Measurements from ENCODE around the gene CCSER1. TPM values are rescaled to one million over a fixed set of nuclear protein-coding genes. Genes with fewer than 3 reads are reported as not detected.

CCSER1 gene
- polyA plus RNA-seq, 3 donors = 0.09 to 0.75 (median 0.13) TPM

DNA sequence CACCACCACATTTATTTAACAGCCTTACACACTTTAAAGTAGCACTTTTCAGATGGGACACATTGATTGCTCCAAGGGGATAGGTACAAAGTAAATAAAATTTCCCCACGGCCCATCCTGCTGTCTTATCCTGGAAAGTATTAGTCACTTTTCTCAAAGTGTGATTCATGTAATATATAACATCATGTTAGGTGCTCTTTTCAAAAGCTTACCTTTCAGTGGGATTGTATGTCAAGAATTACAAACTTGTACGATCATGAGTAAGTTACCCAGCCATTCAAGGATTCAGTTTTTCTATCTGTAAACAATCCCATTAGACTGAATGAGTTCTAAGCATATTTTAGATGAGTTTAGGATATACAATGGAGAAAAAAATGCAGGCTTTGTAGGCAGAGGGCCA is 1300.0 kb downstream of the CCSER1 start:
- no peak for DNase-seq
- no peaks in the 10 kb centered on the region for H3K27me3 ChIP-seq (ENCODE audit: control insufficient read depth in 2 of 2, insufficient read depth in 2 of 2, low read length in 2 of 2)
- H3K4me1 ChIP-seq (ENCODE audit: control insufficient read depth in 1 of 2, insufficient read depth in 2 of 2, low read length in 2 of 2) = no peaks in the 10 kb centered on the region
- H3K9ac ChIP-seq (ENCODE audit: insufficient read depth, low read length, poor library complexity, severe bottlenecking) = no peak overlapping the region
- peaks cover 0 to 1% (median 0%) of the 10 kb centered on the region in 3 donors for H3K27me3 Mint-ChIP-seq (ENCODE audit: low read depth in 3 of 3)
- H3K4me2 ChIP-seq (replicated peaks; ENCODE audit: extremely low read depth, low read length, poor library complexity, severe bottlenecking) = no peak overlapping the region
- H3K9me3 Mint-ChIP-seq = peaks cover 0 to 13% (median 10%) of the 10 kb centered on the region in 7 donors
- no peaks in the 10 kb centered on the region for H3K4me1 Mint-ChIP-seq
- no peak overlapping the region for H2AFZ ChIP-seq (ENCODE audit: insufficient read depth, low read depth, low read length, poor library complexity, severe bottlenecking)
- TF ChIP-seq, protein P1, sequence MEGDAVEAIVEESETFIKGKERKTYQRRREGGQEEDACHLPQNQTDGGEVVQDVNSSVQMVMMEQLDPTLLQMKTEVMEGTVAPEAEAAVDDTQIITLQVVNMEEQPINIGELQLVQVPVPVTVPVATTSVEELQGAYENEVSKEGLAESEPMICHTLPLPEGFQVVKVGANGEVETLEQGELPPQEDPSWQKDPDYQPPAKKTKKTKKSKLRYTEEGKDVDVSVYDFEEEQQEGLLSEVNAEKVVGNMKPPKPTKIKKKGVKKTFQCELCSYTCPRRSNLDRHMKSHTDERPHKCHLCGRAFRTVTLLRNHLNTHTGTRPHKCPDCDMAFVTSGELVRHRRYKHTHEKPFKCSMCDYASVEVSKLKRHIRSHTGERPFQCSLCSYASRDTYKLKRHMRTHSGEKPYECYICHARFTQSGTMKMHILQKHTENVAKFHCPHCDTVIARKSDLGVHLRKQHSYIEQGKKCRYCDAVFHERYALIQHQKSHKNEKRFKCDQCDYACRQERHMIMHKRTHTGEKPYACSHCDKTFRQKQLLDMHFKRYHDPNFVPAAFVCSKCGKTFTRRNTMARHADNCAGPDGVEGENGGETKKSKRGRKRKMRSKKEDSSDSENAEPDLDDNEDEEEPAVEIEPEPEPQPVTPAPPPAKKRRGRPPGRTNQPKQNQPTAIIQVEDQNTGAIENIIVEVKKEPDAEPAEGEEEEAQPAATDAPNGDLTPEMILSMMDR (IDR thresholded peaks at IDR 0.05) = no peak
- intact Hi-C loops (cut with micrococcal nuclease) = no loop called here
- no peak overlapping the region for H3K4me3 Mint-ChIP-seq
- peaks cover 11 to 13% of the 10 kb centered on the region in 2 donors for H3K9me3 ChIP-seq (replicated peaks in 1 of 2; ENCODE audit: control insufficient read depth in 1 of 2, insufficient read depth in 1 of 2, low read length in 2 of 2)
- H4K20me1 ChIP-seq (ENCODE audit: insufficient read depth, low read length) = no peaks in the 10 kb centered on the region
- no peak overlapping the region for H3K4me3 ChIP-seq (replicated peaks in 1 of 3; ENCODE audit: low read depth in 2 of 3, low read length in 3 of 3)
- H3K79me2 ChIP-seq (ENCODE audit: insufficient read depth, low read length) = no peaks in the 10 kb centered on the region
- no CpG with 5 or more reads among the region's 2 CpGs for WGBS (ENCODE audit: insufficient coverage)
- no peaks in the 10 kb centered on the region for H3K36me3 ChIP-seq (replicated peaks in 1 of 2; ENCODE audit: control insufficient read depth in 1 of 2, insufficient read depth in 2 of 2, low read length in 2 of 2)
- H3K27ac Mint-ChIP-seq = no peak overlapping the region
- H3K36me3 Mint-ChIP-seq = no peaks in the 10 kb centered on the region
- H3K27ac ChIP-seq (ENCODE audit: low read depth in 1 of 2, low read length in 2 of 2) = no peak overlapping the region

DNA sequence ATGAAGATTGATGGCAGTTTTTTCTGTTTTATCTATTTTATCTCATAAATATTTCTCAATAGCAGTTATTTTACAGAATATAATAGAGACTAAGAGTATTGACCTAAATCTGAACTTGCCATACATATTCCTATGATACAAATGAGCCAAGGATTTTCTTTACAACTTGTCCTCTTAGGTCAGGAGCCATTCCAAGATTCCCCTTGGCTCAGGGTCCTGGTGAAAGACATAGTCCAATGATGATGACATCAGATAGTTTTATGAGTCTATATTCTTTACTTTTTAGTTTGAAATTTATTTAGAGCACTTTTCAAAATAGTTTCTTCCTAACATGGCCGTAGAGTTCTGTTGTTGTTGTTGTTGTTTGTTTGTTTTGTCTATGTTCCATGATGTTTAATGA is 1307.4 kb downstream of the CCSER1 start:
- intact Hi-C loops (cut with micrococcal nuclease) = no loop called here
- no peak overlapping the region for H3K27ac Mint-ChIP-seq
- TF ChIP-seq, protein P1 (IDR thresholded peaks at IDR 0.05) = no peak
- H3K4me3 Mint-ChIP-seq = no peak overlapping the region
- H3K27me3 Mint-ChIP-seq (ENCODE audit: low read depth in 3 of 3) = peaks cover 0 to 1% (median 1%) of the 10 kb centered on the region in 3 donors
- no peak overlapping the region for H3K4me3 ChIP-seq (replicated peaks in 1 of 3; ENCODE audit: low read depth in 2 of 3, low read length in 3 of 3)
- H3K9me3 ChIP-seq (replicated peaks in 1 of 2; ENCODE audit: control insufficient read depth in 1 of 2, insufficient read depth in 1 of 2, low read length in 2 of 2) = peaks cover 23 to 32% of the 10 kb centered on the region in 2 donors
- H4K20me1 ChIP-seq (ENCODE audit: insufficient read depth, low read length) = no peaks in the 10 kb centered on the region
- DNase-seq = no peak
- no peak overlapping the region for H3K27ac ChIP-seq (ENCODE audit: low read depth in 1 of 2, low read length in 2 of 2)
- H2AFZ ChIP-seq (ENCODE audit: insufficient read depth, low read depth, low read length, poor library complexity, severe bottlenecking) = no peak overlapping the region
- no peak overlapping the region for H3K9ac ChIP-seq (ENCODE audit: insufficient read depth, low read length, poor library complexity, severe bottlenecking)
- H3K36me3 ChIP-seq (replicated peaks in 1 of 2; ENCODE audit: control insufficient read depth in 1 of 2, insufficient read depth in 2 of 2, low read length in 2 of 2) = no peaks in the 10 kb centered on the region
- no peak overlapping the region for H3K4me2 ChIP-seq (replicated peaks; ENCODE audit: extremely low read depth, low read length, poor library complexity, severe bottlenecking)
- no CpG with 5 or more reads among the region's 1 CpG for WGBS (ENCODE audit: insufficient coverage)
- H3K4me1 ChIP-seq (ENCODE audit: control insufficient read depth in 1 of 2, insufficient read depth in 2 of 2, low read length in 2 of 2) = no peaks in the 10 kb centered on the region
- peaks cover 8 to 21% (median 17%) of the 10 kb centered on the region in 7 donors for H3K9me3 Mint-ChIP-seq
- no peaks in the 10 kb centered on the region for H3K27me3 ChIP-seq (ENCODE audit: control insufficient read depth in 2 of 2, insufficient read depth in 2 of 2, low read length in 2 of 2)
- no peaks in the 10 kb centered on the region for H3K79me2 ChIP-seq (ENCODE audit: insufficient read depth, low read length)
- H3K4me1 Mint-ChIP-seq = no peaks in the 10 kb centered on the region
- H3K36me3 Mint-ChIP-seq = no peaks in the 10 kb centered on the region

Data from CD14-positive monocyte (primary cell).